CD14-positive monocyte (primary cell): ENCODE measurements around the gene OGFOD3. TPM values are rescaled to one million over a fixed set of nuclear protein-coding genes. Genes with fewer than 3 reads are reported as not detected.
"Not testable (repeated sequence)": the region's sequence is repeated elsewhere in the genome, so short reads cannot be mapped to it uniquely, and the experiment has no call there.

Experiments used
- DNase-seq, 3 donors: peaks; one replicate each; pipeline ENCODE4 v3.0.0-alpha.2; 2011 to 2022
- H2AFZ ChIP-seq: 2 replicates; pipeline ENCODE4 v1.6.0; 2012; ENCODE audit warnings: mild to moderate bottlenecking, low read depth, low read length, inconsistent platforms; ENCODE audit not compliant: insufficient read depth, poor library complexity, severe bottlenecking
- H3K27ac ChIP-seq, 2 donors: 1 replicate in 1 of 2; 2 replicates in 1 of 2; pipeline ENCODE4 v1.5.1; 2012 to 2013; ENCODE audit warnings: low read length in 2 of 2, control low read depth in 1 of 2, inconsistent platforms in 1 of 2, low read depth in 1 of 2, mild to moderate bottlenecking in 1 of 2
- H3K27me3 ChIP-seq, 2 donors: one replicate each; pipeline versions ENCODE4 v1.6.0 to v1.6.1; 2011 to 2013; ENCODE audit warnings: low read length in 2 of 2; ENCODE audit not compliant: control insufficient read depth in 2 of 2, insufficient read depth in 2 of 2
- H3K36me3 ChIP-seq, 2 donors: replicated peaks in 1 of 2; 1 replicate in 1 of 2; 2 replicates in 1 of 2; pipeline versions ENCODE4 v1.5.1 to v1.6.1; 2012 to 2013; ENCODE audit warnings: low read length in 2 of 2, control low read depth in 1 of 2, inconsistent platforms in 1 of 2, mild to moderate bottlenecking in 1 of 2; ENCODE audit not compliant: insufficient read depth in 2 of 2, control insufficient read depth in 1 of 2
- H3K4me1 ChIP-seq, 2 donors: 1 replicate in 1 of 2; 2 replicates in 1 of 2; pipeline versions ENCODE4 v1.5.1 to v1.6.1; 2012 to 2013; ENCODE audit warnings: low read length in 2 of 2, control low read depth in 1 of 2, inconsistent platforms in 1 of 2, mild to moderate bottlenecking in 1 of 2, moderate library complexity in 1 of 2; ENCODE audit not compliant: insufficient read depth in 2 of 2, control insufficient read depth in 1 of 2
- H3K4me2 ChIP-seq: replicated peaks from 2 replicates; pipeline ENCODE3; 2012; ENCODE audit warnings: low read length, moderate library complexity, mild to moderate bottlenecking; ENCODE audit not compliant: poor library complexity, severe bottlenecking; ENCODE audit errors: extremely low read depth
- H3K4me3 ChIP-seq, 3 experiments: fragments of 200-600 bp in 1 of 3; sonication (generic) in 1 of 3; replicated peaks in 1 of 3; 1 replicate in 2 of 3; 2 replicates in 1 of 3; pipeline ENCODE4 v1.5.1; 2011 to 2013; ENCODE audit warnings: low read length in 3 of 3, mild to moderate bottlenecking in 3 of 3, control low read depth in 2 of 3, low read depth in 2 of 3, inconsistent platforms in 1 of 3, moderate library complexity in 1 of 3
- H3K79me2 ChIP-seq: 2 replicates; pipeline ENCODE4 v1.6.0; 2012; ENCODE audit warnings: mild to moderate bottlenecking, control low read depth, inconsistent platforms, low read length, moderate library complexity; ENCODE audit not compliant: insufficient read depth
- H3K9ac ChIP-seq: 2 replicates; pipeline ENCODE4 v1.6.0; 2017; ENCODE audit warnings: low read length, mild to moderate bottlenecking; ENCODE audit not compliant: insufficient read depth, poor library complexity, severe bottlenecking
- H3K9me3 ChIP-seq, 2 donors: replicated peaks in 1 of 2; 1 replicate in 1 of 2; 2 replicates in 1 of 2; pipeline versions ENCODE4 v1.5.1 to v1.6.1; 2012 to 2013; ENCODE audit warnings: low read length in 2 of 2, control low read depth in 1 of 2; ENCODE audit not compliant: control insufficient read depth in 1 of 2, insufficient read depth in 1 of 2
- H4K20me1 ChIP-seq: 2 replicates; pipeline ENCODE4 v1.6.0; 2012; ENCODE audit warnings: mild to moderate bottlenecking, low read length, control low read depth, moderate library complexity; ENCODE audit not compliant: insufficient read depth
- H3K27ac Mint-ChIP-seq, 7 donors: one replicate each; pipeline ENCODE4 v1.8.0; 2020; ENCODE audit warnings: mild to moderate bottlenecking in 7 of 7, mixed read lengths in 7 of 7, moderate library complexity in 6 of 7, inconsistent platforms in 2 of 7
- H3K27me3 Mint-ChIP-seq, 3 donors: one replicate each; pipeline ENCODE4 v1.8.0; 2021 to 2022; ENCODE audit warnings: low read depth in 3 of 3, mild to moderate bottlenecking in 3 of 3, mixed read lengths in 3 of 3, moderate library complexity in 3 of 3, inconsistent platforms in 1 of 3
- H3K36me3 Mint-ChIP-seq, 2 donors: one replicate each; pipeline ENCODE4 v1.8.0; 2020; ENCODE audit warnings: mixed read lengths in 2 of 2, inconsistent platforms in 1 of 2, mild to moderate bottlenecking in 1 of 2
- H3K4me1 Mint-ChIP-seq: one replicate; pipeline ENCODE4 v1.8.0; 2020; ENCODE audit warnings: mild to moderate bottlenecking, mixed read lengths
- H3K4me3 Mint-ChIP-seq, 2 donors: one replicate each; pipeline ENCODE4 v1.8.0; 2020; ENCODE audit warnings: mild to moderate bottlenecking in 2 of 2, mixed read lengths in 2 of 2, moderate library complexity in 1 of 2
- H3K9me3 Mint-ChIP-seq, 7 donors: one replicate each; pipeline ENCODE4 v1.8.0; 2020 to 2022; ENCODE audit warnings: mixed read lengths in 7 of 7, mild to moderate bottlenecking in 6 of 7, moderate library complexity in 6 of 7, inconsistent platforms in 2 of 7
- CTCF ChIP-seq: fragments of 200-600 bp; IDR thresholded peaks from one replicate; pipeline ENCODE4 v1.8.0; 2022; ENCODE audit warnings: antibody characterized with exemption, mild to moderate bottlenecking
- WGBS: methylation state at CpG from one replicate; pipeline ENCODE4 v1.1.5; 2013; ENCODE audit warnings: missing lambda C conversion rate; ENCODE audit not compliant: insufficient coverage; 5-methylcytosine and 5-hydroxymethylcytosine counted together
- intact Hi-C, 2 donors: fragments of 100-400 bp; cut with micrococcal nuclease; formaldehyde crosslinking; loops; one replicate each; pipeline versions ENCODE4 v1.15.0 to v1.15.1; 2023
- polyA plus RNA-seq, 3 donors: library from polyadenylated mRNA; depleted of rRNA in 1 of 3; unstranded in 2 of 3; stranded (reverse) in 1 of 3; fragments of 300-500 nt in 2 of 3; fragments of >200 nt in 1 of 3; fragmentation: Illumina TruSeq in 2 of 3; gene quantifications; 1 replicate in 2 of 3; 2 replicates in 1 of 3; pipeline ENCODE4 v1.2.3, GENCODE V29; 2012 to 2021

The OGFOD3 gene
- polyA plus RNA-seq, 3 donors = 17.9 to 36.4 (median 25.2) TPM

GRCh38 chr17:82374626-82375331, 43.6 kb downstream of the OGFOD3 start:
- H3K27ac Mint-ChIP-seq = no peak overlapping the region
- Histone ChIP-seq H2AFZ (no peak overlapping the region), H3K4me3 (no peak overlapping the region), H3K9me3 (peaks cover 0 to 7% of the 10 kb centered on the region in 2 donors), H3K36me3 (no peaks in the 10 kb centered on the region), H3K79me2 (no peaks in the 10 kb centered on the region), H3K4me2 (no peak overlapping the region), H3K27ac (no peak overlapping the region), H3K4me1 (peaks cover 4 to 13% of the 10 kb centered on the region in 2 donors), H3K9ac (no peak overlapping the region), H3K27me3 (peaks cover 22 to 61% of the 10 kb centered on the region in 2 donors), H4K20me1 (no peaks in the 10 kb centered on the region)
- WGBS = 31% methylated on average over 79 of the region's 79 CpGs
- H3K36me3 Mint-ChIP-seq = peaks cover 0 to 1% of the 10 kb centered on the region in 2 donors
- H3K4me3 Mint-ChIP-seq = peak overlapping the region in 1 of 2 donors; percentile 57
- peaks cover 13% of the 10 kb centered on the region for H3K4me1 Mint-ChIP-seq
- intact Hi-C loops = no loop called here
- peaks cover 0 to 14% (median 5%) of the 10 kb centered on the region in 7 donors for H3K9me3 Mint-ChIP-seq
- peaks cover 56 to 86% (median 66%) of the 10 kb centered on the region in 3 donors for H3K27me3 Mint-ChIP-seq
- DNase-seq = no peak
- TF ChIP-seq CTCF = no peak

- peaks cover 4 to 13% of the 10 kb centered on the region in 2 donors for H3K4me1 ChIP-seq
- no peaks in the 10 kb centered on the region for H4K20me1 ChIP-seq
- Mint-ChIP-seq H3K27me3 (peaks cover 58 to 89% (median 73%) of the 10 kb centered on the region in 3 donors), H3K4me3 (peak overlapping the region in 1 of 2 donors; percentile 81), H3K4me1 (peaks cover 13% of the 10 kb centered on the region), H3K9me3 (peaks cover 0 to 16% (median 5%) of the 10 kb centered on the region in 7 donors), H3K36me3 (peaks cover 0 to 1% of the 10 kb centered on the region in 2 donors), H3K27ac (no peak overlapping the region)
- intact Hi-C loops = no loop called here
- H3K9me3 ChIP-seq = peaks cover 0 to 7% of the 10 kb centered on the region in 2 donors
- WGBS = 95% methylated on average over 33 of the region's 37 CpGs
- no peak for DNase-seq
- H3K27ac ChIP-seq = no peak overlapping the region
- no peaks in the 10 kb centered on the region for H3K79me2 ChIP-seq
- H3K9ac ChIP-seq = no peak overlapping the region
- no peak overlapping the region for H2AFZ ChIP-seq
- TF ChIP-seq CTCF = no peak
- no peaks in the 10 kb centered on the region for H3K36me3 ChIP-seq
- no peak overlapping the region for H3K4me2 ChIP-seq
- no peak overlapping the region for H3K4me3 ChIP-seq
- H3K27me3 ChIP-seq = peaks cover 24 to 68% of the 10 kb centered on the region in 2 donors
These were observed 44.4 kb downstream of the OGFOD3 start for GRCh38 chr17:82373731-82374625.

GRCh38 chr17:82373072-82373452, 45.3 kb downstream of the OGFOD3 start:
- H3K9ac ChIP-seq, H3K79me2 ChIP-seq, H3K9me3 ChIP-seq, intact Hi-C loops, H3K36me3 Mint-ChIP-seq, H3K36me3 ChIP-seq, H4K20me1 ChIP-seq, H3K4me3 ChIP-seq, DNase-seq, H2AFZ ChIP-seq, H3K4me2 ChIP-seq, H3K27ac ChIP-seq: not testable (repeated sequence)
- Histone ChIP-seq H3K27me3 (peaks cover 24 to 62% of the 10 kb centered on the region in 2 donors), H3K4me1 (peaks cover 4 to 13% of the 10 kb centered on the region in 2 donors)
- 87% methylated on average over 6 of the region's 10 CpGs for WGBS
- peaks cover 0 to 16% (median 5%) of the 10 kb centered on the region in 7 donors for H3K9me3 Mint-ChIP-seq
- peak overlapping the region in 1 of 2 donors; percentile 81 for H3K4me3 Mint-ChIP-seq
- H3K27me3 Mint-ChIP-seq = peaks cover 58 to 88% (median 74%) of the 10 kb centered on the region in 3 donors
- peaks cover 13% of the 10 kb centered on the region for H3K4me1 Mint-ChIP-seq
- H3K27ac Mint-ChIP-seq = peak overlapping the region in 1 of 7 donors; percentile 31
